ENCODE data around the gene MPDU1. TPM values are rescaled to one million over a fixed set of nuclear protein-coding genes. Genes with fewer than 3 reads are reported as not detected.

Gene MPDU1
- total and polyA plus RNA-seq, 2 of the 13 experiments (the other 11 are each of a cell fraction or from before 2014, with no cell fraction given) = 112 to 167 TPM

- TF ChIP-seq ZKSCAN5 (CRISPR knock-in tag; IDR thresholded peaks at IDR 0.05) (no peak), FOXC1 (CRISPR knock-in tag; IDR thresholded peaks at IDR 0.05; ENCODE audit: borderline replicate concordance) (no peak), FOSL2 (CRISPR knock-in tag; IDR thresholded peaks at IDR 0.05) (no peak), ZSCAN12 (CRISPR knock-in tag; IDR thresholded peaks at IDR 0.05) (no peak), ZNF431 (CRISPR knock-in tag; IDR thresholded peaks at IDR 0.05; ENCODE audit: borderline replicate concordance, low read depth) (0 out of 2 replicates have a peak, but pooled peaks have one; percentile 26), ISL2 (CRISPR knock-in tag; IDR thresholded peaks at IDR 0.05) (no peak; the same call in 1 of the 2 replicates), MBD4 (IDR thresholded peaks at IDR 0.05; ENCODE audit: borderline replicate concordance, low read length) (no peak), ZNF230 (CRISPR knock-in tag; IDR thresholded peaks at IDR 0.05) (no peak), ZNF331 (CRISPR knock-in tag; IDR thresholded peaks at IDR 0.05) (no peak), RAD51 (IDR thresholded peaks at IDR 0.05; ENCODE audit: borderline replicate concordance) (no peak), ZNF589 (CRISPR knock-in tag; conservative IDR thresholded peaks at IDR 0.05) (no peak), KLF15 (CRISPR knock-in tag; IDR thresholded peaks at IDR 0.05; ENCODE audit: borderline replicate concordance) (peak; percentile 40; the same call in 1 of the 2 replicates), ZBTB7B (CRISPR knock-in tag; IDR thresholded peaks at IDR 0.05) (no peak), PPARG (CRISPR knock-in tag; conservative IDR thresholded peaks at IDR 0.05) (no peak), ZNF780A (CRISPR knock-in tag; IDR thresholded peaks at IDR 0.05) (no peak), FOXA3 (CRISPR knock-in tag; IDR thresholded peaks at IDR 0.05) (no peak), CCDC6 (CRISPR knock-in tag; IDR thresholded peaks at IDR 0.05) (no peak), TGIF2 (CRISPR knock-in tag; IDR thresholded peaks at IDR 0.05) (no peak), CTCF (CRISPR knock-in tag; IDR thresholded peaks at IDR 0.05) (peak; percentile 80), PHF5A (CRISPR knock-in tag; IDR thresholded peaks at IDR 0.05; ENCODE audit: low read depth, unreplicated experiment) (no peak), ZNF12 (CRISPR knock-in tag; IDR thresholded peaks at IDR 0.05) (0 out of 2 replicates have a peak, but pooled peaks have one; percentile 3), HIVEP1 (CRISPR knock-in tag; IDR thresholded peaks at IDR 0.05) (no peak), HES4 (CRISPR knock-in tag; IDR thresholded peaks at IDR 0.05; ENCODE audit: borderline replicate concordance) (peak; percentile 59; the same call in 1 of the 2 replicates), MZF1 (CRISPR knock-in tag; IDR thresholded peaks at IDR 0.05; ENCODE audit: borderline replicate concordance) (no peak), MAZ (IDR thresholded peaks at IDR 0.05; ENCODE audit: borderline replicate concordance, low read depth, low read length) (peak; percentile 76; the same call in 1 of the 2 replicates), MAZ (CRISPR knock-in tag; IDR thresholded peaks at IDR 0.05; ENCODE audit: low read depth) (peak; percentile 40; the same call in 1 of the 2 replicates), MTF2 (CRISPR knock-in tag; IDR thresholded peaks at IDR 0.05; ENCODE audit: borderline replicate concordance) (no peak), RBM22 (optimal IDR thresholded peaks at IDR 0.05; ENCODE audit: low read length) (no peak), ZNF557 (CRISPR knock-in tag; IDR thresholded peaks at IDR 0.05) (no peak)
These were observed 31.0 kb downstream of the MPDU1 start, which contains the start of gene FXR2 (continued) for GRCh38 chr17:7614425-7615264.

All from HepG2 (cell line).